Activated CD8-positive, alpha-beta memory T cell treated with anti-CD3 and anti-CD28 coated beads, Interleukin-2, amount 50 U/mL, for 4 hours (primary cell): ENCODE data around the gene UBXN10.
"Not testable (repeated sequence)": the region's sequence is repeated elsewhere in the genome, so short reads cannot be mapped to it uniquely, and the experiment has no call there.

Experiments used
- DNase-seq: peaks from one replicate; pipeline ENCODE4 v3.0.0-alpha.2; 2020

UBXN10 gene

GRCh38 chr1:20210736-20211460, 25.0 kb downstream of the UBXN10 start:
- no peak for DNase-seq

- no peak for DNase-seq
These were observed 25.6 kb downstream of the UBXN10 start for GRCh38 chr1:20211511-20211931.

DNA sequence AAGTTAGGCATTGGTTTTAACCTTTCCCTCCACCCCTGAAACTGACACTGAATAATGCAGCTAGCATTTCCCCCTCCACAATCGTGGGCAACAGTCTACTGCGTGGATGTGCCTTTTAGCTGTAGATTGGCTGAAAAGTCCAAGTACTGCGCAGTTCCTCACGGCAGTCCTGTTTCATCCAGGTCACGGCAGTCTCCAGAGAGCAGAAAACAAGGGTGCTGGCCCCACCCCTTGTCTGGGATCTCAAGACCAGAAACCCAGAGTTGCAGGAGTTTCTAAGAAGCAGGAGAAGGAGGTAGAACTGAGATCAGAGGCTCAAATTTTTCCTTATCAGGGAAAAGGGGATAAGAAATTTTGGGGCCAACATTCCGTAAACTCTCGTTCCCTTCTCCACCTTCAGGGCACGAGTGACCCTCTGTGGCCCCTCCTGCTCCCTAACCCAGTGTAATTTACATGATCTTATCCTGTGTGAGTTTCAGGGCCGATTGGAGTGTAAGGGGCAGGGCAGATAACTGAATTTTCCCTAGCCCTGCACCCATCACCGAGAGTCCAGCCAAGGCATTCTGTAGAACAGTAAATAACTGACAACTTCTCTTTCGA, 26.3 kb downstream of the UBXN10 start:
- no peak for DNase-seq

DNA sequence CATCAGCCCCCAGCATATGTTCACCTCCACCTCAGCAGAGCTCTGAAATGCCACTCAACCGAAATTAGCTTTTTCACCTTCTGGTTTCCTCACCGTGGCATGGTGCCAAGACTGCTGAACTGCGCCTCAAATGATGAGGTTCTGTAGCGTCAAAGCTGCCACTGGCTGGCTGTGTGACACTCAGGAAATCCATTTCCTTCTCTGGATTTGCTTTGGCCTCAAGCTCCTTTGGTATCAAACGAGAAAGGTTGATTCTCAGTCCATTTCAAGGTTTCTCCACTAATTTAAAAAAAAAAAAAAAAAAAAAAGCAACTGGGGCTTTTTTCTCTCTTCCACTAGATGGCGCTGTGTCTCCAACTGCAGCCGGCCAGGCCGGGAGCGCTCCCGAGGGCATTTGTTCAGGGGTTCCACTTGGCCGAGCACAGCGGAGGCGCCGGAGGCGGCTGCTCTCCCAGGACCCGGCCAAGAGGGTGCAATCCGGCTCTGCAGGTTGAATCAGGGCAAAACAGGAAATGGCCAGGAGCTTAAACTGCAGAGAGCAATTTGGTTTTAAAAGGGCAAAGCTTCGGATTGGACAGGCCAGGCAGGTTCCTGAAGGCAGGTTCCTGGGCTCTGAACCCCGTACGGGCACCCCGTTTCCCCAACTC, 26.9 kb downstream of the UBXN10 start:
- DNase-seq = peak; percentile 39

DNA sequence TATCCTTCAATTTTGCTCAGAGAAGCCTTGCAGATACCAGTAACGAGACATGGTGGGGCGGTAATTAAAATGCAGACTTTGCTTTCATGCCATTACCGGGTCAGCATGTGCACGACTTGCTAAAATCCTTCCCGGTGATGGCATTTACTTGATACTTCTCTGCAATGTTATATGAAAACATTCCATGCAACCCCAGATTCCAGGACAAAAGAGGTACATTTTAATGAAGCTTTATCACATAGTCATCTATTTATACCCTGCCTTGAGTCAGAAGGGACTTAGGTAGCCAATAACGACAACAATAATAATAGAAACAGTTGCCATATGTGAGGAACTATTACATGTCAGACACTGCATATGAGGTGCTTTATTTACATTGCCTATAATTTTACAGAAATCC, 29.8 kb downstream of the UBXN10 start:
- no peak for DNase-seq

GRCh38 chr1:20216574-20216973, 30.7 kb downstream of the UBXN10 start:
- DNase-seq = no peak

- DNase-seq = not testable (repeated sequence)
These were observed 33.2 kb downstream of the UBXN10 start for GRCh38 chr1:20219053-20219452.

DNA sequence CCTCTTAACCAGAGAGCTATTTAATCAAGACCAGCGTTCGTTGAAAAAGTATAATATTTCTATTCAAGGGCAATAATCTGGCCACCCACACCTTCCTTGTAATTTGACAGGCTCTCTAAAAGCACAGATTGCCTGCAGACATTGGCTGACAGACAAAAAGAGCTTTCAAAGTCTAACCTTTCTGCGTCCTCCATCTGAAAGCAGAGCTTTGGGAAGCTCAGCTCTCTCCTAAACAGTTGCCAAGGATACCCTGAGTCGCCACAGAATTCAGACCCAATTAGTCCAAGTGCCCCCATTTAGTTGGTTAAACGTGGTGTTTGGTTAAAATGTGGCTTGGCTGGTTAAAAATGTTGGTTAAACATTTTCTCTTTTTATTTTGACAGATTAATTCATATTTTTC, 34.1 kb downstream of the UBXN10 start:
- no peak for DNase-seq

DNA sequence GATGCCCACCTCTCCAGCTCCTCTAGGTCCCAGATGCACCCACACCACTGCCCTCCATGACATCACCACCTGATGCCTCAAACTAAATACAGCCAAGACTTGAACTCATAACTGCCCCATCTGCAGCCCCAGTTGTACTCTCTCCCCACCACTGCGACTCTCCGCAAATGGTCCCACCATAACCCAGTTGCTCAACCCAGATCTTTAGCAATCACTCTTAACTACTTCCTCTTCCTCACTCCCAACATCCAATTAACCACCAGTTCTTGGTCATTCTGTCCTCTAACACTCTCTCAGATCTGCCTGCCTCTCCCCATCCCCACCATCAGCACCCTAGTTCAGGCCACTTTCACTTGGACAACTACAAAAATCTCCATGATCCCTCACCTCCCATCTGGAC, 37.2 kb downstream of the UBXN10 start:
- no peak for DNase-seq

- no peak for DNase-seq
These were observed 37.9 kb downstream of the UBXN10 start for GRCh38 chr1:20223551-20224419.

GRCh38 chr1:20224546-20224945, 38.6 kb downstream of the UBXN10 start:
- no peak for DNase-seq

- no peak for DNase-seq
These were observed 41.8 kb downstream of the UBXN10 start for GRCh38 chr1:20227704-20228103.

- DNase-seq = no peak
These were observed 42.5 kb downstream of the UBXN10 start for GRCh38 chr1:20228314-20228825.

GRCh38 chr1:20229171-20229570, 43.3 kb downstream of the UBXN10 start:
- no peak for DNase-seq

DNA sequence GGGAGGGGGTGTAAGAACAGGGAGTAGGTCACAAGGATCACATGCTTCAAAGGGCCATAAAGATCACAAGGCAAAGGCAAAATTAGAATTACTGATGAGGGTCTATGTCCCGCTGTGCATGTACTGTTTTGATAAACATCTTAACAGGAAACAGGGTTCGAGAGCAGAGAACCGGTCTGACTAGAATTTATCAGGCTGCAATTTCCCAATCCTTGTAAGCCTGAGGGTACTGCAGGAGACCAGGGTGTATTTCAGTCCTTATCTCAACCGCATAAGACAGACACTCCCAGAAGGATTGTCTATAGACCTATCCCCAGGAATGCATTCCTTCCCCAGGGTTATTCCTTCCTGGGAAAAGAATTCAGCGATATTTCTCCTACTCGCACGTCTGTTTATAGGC, 46.7 kb downstream of the UBXN10 start:
- not testable (repeated sequence) for DNase-seq

GRCh38 chr1:20233394-20233793, 47.5 kb downstream of the UBXN10 start:
- no peak for DNase-seq

- DNase-seq = no peak
These were observed 48.0 kb downstream of the UBXN10 start for GRCh38 chr1:20233866-20234265.

DNA sequence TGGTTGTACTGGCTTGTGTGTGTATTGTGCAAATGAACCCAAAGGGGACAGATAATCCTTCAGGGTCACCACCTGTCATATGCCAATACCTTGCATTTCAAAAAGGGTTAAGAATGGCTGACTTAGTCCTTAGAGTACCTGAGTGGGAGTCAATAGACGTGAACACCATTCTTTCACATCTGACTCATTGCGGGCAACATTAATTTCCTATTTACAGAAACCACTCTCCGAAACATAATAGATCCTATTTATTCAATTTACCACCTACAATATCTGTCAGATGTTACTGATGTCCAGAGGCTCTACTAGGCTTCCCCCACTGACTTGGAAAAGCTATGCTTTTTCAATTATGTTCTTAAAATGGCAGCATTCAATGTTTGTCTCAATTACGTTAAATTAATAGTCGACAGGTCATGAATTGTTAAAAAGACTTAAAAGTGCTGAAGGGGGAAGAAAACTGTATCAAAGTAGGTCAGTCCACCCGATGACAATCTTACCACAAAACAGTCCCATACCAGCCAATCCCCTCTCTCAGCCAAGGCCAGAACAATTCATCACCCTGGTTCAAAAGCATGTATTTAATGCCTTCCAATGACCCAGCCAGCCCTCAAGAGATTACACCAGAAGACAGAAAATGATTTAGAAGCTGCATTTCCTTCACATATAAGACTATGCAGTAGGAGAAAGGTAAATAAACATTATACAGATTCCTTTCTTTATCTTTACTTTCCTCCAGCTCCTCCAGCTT, 49.1 kb downstream of the UBXN10 start:
- no peak for DNase-seq

GRCh38 chr1:20237646-20238045, 51.8 kb downstream of the UBXN10 start:
- DNase-seq = no peak

GRCh38 chr1:20240012-20240411, 54.1 kb downstream of the UBXN10 start:
- no peak for DNase-seq

DNA sequence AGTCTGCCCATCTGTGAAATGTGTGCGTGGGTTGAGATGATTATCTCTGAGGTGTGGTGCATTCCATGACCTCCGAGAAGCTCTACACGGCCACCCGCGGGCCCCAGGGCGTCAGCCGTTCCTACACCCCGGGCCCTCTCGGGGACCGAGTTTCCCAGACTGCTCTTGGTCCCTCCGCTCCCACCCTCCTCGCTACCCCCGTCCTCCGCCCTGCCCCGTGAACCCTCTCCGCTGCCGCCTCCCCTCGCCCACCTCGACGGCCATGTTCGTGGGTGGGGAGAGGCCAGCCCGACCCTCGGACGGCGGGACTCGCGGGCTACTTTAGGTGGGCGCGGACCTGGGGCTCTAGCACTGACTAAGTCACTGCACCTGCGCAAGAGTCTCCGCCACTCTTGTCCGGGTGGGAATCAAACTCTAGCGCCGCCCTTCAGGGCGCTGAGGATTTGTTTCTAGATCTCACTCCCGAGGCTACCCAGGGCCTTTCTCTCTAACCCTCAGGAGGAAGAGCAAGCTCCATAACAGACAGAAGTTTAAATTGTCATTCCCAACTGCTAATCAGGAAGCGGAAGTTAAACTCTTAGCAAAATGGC, 57.1 kb downstream of the UBXN10 start:
- no peak for DNase-seq
